GM21717 (cell line): ENCODE data around the gene CHAC2.
"Not testable (repeated sequence)": the region's sequence is repeated elsewhere in the genome, so short reads cannot be mapped to it uniquely, and the experiment has no call there.

Experiments used
- ATAC-seq: cut with Tn5 transposase; IDR thresholded peaks from one replicate; pipeline ENCODE4 v1.9.1; 2021; ENCODE audit warnings: mild to moderate bottlenecking, moderate library complexity; ENCODE audit not compliant: unreplicated experiment

The CHAC2 gene

DNA sequence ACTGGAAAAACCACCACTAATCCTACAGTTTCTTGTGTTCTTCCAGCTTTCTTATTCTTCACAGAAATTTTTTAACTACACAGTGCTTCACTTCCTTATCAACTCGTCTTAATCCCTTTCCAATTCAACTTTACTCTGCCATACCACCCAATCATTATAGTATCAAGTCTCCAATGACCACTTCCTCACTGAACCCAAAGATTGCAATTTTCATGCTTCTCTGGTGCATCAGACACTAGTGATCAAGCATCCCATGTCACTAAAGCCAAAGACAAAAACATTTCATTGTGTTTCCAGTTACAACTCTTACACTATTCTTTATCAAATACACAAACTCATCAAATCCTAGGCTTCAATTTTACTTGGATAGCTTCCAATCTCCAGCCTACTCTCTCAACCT lies 9.5 kb downstream of the CHAC2 start:
- ATAC-seq, result no peak

DNA sequence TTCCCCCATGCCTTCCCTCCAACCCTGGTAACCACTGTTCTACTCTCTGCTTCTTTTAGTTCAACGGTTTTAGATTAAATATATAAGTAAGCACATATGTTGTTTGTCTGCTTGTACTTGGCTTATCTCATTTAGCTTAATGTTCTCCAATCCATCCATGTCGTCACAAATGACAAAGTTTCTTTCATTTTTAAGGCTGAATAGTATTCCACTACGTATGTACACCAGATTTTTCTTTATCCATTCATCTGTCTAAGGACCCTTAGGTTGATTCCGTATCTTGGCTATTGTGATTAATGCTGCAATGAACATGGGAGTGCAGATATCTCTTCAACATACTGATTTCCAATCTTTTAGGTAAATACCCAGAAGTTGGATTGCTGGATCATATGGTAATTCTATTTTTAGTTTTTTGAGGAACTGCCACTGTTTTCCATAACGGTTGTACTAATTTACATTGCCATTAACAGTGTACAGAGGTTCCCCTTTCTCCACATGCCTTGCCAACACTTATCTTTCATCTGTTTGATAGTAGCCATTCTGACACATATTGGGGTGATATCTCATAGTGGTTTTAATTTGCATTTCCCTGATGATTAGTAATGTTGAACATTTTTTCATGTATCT lies 11.0 kb downstream of the CHAC2 start:
- no peak for ATAC-seq

DNA sequence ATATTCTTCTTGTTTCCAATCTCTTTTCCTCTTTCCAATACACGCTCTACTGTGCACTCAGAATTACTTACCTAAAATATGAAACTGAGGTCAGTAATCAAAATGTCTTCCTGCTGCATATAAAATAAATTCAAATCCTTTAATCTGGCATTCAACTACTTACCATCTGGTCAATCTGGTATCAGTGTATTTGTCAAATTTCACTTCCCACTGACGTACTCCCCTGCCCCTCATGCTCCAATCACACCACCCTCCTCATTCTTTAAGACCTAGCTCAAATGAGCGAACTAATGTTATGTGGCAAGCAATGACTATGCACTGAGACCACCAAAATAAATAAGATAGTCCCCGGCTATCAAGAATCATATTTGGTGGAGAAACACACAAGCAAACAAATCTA lies 12.5 kb downstream of the CHAC2 start:
- ATAC-seq, result no peak

DNA sequence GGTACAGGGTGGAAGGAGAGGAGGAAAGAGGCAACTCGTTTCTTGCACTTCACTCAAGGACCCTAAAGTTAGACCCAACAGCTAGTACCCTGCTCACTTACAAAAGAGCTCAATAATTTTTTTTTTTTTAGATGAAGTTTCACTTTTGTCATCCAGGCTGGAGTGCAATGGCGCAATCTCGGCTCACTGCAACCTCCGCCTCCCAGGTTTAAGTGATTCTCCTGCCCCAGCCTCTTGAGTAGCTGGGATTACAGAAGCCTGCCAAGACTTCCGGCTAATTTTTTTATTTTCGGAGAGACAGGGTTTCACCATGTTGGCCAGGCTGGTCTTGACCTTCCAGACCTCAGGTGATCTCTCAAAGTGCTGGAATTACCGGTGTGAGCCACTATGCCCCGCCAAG lies 15.1 kb downstream of the CHAC2 start:
- ATAC-seq, result no peak

DNA sequence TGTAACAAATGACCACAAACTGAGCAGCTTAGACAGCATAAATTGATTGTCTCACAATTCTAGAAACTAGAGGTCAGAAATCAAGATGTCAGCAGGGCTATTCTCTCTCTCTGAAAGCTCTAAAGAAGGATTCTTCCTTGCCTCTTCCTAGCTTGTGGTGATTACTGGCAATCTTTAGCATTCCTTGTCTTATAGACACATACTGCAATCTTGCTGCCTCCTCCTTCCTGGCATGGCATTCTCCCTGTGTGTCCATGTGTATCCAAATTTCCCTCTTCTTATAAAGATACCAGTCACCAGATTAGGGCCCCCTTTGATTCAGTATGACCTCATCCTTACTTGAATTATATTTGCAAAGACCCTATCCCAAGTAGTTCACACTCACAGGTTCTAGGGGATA lies 16.8 kb downstream of the CHAC2 start:
- ATAC-seq, result no peak

DNA sequence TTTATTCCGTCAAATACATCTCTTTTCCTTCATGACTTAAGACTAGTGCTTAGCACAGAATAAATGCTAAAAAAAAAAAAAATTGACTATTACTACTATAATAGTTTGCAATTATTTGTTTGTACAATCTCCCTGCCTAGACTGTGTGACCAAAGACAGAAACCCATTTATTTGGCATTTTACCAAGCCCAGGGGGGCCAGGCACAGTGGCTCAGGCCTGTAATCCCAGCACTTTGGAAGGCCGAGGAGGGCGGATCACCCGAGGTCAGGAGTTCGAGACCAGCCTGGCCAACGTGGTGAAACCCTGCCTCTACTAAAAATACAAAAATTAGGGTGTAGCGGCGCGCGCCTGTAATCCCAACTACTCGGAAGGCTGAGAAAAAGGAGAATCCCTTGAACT lies 17.8 kb downstream of the CHAC2 start:
- no peak for ATAC-seq

DNA sequence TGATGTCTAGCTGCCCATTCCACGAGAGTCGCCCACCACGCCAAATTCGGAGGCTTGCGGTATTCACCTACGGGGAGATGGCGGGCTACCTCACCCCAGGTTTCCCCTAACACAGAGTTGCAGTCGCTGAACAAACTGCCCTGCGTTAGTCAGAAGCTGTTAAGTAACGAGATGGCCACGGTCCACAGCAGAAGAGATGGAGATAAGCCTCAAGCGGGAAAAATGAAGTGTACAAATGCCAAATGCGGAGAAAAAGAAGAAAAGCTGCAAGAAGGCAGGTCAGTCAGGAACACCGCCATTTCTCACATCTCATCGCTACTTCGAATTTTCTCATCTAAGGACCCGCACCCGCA lies 18.7 kb downstream of the CHAC2 start:
- peak; percentile 18 for ATAC-seq

DNA sequence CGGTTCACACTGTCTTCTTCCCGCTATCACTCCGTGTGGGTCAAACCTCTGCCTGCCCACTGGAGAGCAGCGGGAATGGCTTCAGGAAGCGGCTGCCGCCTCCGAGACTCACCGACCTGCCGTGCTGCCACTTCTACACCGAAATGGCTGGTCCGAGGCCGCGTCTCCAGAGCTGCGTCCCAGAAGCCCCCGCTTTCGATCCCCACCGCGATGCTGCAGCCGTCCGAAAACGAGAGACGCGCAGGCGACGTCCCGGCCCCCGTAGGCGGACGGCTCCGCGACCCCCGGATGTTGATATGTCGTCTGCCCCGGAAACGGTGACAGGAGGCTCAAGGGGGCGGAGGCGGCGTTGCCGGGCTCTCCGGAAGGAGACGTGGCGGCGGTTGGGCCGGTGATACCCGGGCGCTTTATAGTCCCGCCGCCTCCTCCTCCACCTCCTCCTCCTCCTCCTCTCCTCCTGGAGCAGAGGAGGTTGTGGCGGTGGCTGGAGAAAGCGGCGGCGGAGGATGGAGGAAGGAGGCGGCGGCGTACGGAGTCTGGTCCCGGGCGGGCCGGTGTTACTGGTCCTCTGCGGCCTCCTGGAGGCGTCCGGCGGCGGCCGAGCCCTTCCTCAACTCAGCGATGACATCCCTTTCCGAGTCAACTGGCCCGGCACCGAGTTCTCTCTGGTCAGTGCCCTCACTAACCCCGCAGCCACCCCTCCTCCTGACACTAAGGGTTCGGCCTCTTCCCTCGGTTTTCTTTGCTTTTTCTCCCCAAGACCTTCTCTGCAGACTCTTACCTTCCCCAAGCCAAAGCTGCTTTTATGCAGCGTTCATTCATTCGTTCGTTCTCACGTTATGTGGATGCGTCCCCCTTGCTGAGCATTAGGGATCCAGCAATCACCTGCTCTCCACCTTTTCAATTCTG lies 19.4 kb downstream of the CHAC2 start, which contains the start of the genes ASB3 and ERLEC1:
TSS of gene ASB3 (minus strand) at position 249 of the 909 bp plus-strand sequence. CDS start 21,381 bp downstream, outside the sequence.
TSS of gene ERLEC1 (plus strand) at position 340 of the 909 bp plus-strand sequence. CDS start at position 507, 167 bp downstream.
- peak; percentile 97 for ATAC-seq

DNA sequence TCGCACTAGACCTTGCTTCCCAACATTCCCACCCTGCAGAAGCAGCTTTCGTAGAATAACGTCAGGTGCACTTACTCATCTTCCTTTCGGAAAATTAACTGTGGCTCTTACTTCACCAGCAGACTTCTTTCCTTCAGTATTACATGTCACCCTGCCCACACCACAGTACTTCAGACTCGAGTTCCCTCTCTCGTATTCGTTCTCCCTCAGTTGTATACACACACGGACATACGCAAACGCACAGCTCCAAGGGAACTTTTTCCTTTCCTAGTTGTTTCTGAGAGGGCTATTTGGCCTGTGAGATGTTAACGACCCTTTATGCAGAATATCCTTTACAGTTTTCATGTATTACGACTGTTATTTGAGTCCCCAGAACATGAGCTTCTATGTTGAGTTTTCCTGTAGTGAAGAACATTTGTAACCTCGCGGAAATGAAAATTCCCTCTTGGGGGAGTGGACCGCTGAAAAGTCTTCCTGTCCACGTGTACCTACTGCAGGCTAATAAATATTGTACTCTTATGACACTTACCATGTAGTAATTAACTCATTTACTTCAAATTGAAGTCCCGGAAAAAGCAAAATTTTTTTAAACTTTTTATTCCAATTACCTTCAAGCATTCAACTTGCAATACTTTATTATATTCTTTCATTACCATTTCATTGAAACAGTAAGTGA lies 20.1 kb downstream of the CHAC2 start:
- no peak for ATAC-seq

DNA sequence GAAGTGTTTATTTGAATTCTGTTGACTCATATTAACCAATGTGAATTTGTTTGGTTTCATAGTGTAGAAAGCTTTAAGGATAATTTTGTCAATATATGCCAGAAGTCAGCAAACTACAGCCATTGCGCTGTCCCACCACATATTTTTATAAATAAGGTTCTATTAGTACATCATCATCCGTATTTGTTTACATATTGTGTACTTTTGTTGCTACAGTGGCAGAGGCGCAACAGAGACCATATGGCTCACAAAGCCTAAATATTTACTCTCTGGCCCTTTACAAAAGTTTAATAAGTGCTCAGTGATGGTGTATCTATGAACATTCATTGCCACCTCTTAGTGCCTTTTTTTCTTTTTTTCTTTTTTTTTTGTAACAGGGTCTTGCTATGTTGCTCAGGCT lies 25.7 kb downstream of the CHAC2 start:
- no peak for ATAC-seq

DNA sequence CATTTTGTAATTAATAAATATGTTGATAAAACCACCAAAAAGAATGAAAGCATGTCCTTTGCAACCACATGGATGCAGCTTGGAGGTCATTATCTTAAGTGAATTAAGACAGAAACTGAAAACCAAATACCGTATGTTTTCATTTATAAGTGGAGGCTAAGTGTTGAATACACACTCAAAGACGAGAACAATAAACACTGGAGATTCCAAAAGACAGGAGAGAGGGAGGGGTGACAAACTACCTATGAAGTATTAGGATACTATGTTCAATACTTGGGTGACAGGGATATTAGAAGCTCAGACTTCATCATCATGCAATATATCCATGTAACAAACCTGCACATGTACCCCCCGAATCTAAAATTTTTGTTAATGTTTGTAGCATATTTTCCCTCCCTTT lies 26.2 kb downstream of the CHAC2 start:
- no peak for ATAC-seq

DNA sequence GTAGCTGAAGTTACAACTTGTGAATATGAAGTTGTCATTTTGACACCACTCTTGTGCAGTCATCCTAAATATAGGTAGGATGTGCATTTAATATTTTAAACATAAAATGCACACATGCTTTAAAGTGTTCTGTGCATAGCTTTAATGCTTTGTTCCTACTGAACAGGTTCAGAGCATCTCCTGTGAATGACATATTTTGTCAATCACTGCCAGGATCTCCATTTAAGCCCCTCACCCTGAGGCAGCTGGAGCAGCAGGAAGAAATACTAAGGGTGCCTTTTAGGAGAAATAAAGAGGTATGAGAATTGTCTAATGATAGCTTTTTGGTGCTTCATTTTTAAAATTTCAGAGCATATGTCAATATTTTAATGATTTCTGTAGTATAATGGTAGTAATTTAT lies 33.9 kb downstream of the CHAC2 start:
- no peak for ATAC-seq

DNA sequence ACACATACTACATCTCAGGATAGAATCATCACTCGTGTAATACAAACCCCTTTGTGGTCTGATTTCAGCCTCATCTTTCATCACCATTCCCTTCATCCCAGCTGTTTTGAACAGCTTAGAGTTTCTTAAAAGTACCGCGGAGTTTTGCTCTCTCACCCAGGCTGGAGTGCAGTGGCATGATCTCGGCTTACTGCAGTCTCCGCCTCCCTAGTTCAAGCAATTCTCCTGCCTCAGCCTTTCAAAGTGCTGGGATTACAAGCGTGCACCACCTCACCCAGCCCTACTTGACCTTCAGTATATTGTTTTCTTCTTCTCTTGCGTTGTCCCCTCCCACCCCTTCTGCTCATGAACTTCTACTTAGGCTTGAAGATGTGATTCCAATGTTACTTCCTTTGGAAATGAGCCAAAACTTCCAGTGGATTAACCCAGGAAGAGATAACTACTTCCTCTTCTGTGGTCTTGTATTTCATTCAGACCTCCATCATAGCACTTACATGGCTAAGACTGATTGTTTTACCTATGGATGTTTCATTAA lies 35.1 kb downstream of the CHAC2 start:
- no peak for ATAC-seq

DNA sequence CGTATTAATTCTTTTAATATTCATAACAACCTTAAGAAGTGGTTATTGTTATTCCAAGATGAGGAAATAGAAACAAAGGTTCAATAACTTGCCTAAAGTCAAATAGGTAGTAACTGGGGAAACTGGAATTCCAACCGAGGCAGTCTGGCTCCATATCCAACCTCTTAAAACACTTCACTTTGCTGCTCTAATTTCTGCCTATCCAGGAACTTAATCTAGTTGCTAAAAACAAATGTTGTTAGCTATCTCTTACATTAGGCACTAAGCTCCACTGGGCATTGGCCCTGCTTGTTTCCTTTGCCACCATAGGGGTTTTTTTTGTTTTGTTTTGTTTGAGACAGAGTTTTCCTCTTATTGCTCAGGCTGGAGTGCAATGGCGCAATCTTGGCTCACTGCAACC lies 44.0 kb downstream of the CHAC2 start:
- ATAC-seq, result no peak

DNA sequence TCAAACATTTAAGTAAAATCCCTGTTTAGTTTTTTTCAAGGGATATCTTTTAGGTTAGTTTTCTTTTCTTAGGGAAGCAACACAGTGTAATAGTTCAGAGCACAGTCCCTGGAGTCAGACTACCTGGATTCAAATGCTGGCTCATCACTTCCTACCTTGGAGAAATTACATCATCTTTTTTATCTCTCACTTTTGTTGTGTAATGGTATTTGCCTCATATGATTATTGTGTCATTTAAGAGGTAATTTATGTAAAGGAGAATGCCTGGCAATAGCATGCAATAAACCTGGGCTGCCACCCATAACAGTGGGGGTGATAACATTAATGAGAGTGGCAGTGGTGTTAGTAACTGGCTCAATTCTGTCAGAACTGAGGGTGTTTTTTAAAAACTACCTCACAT lies 45.5 kb downstream of the CHAC2 start:
- ATAC-seq, result no peak

DNA sequence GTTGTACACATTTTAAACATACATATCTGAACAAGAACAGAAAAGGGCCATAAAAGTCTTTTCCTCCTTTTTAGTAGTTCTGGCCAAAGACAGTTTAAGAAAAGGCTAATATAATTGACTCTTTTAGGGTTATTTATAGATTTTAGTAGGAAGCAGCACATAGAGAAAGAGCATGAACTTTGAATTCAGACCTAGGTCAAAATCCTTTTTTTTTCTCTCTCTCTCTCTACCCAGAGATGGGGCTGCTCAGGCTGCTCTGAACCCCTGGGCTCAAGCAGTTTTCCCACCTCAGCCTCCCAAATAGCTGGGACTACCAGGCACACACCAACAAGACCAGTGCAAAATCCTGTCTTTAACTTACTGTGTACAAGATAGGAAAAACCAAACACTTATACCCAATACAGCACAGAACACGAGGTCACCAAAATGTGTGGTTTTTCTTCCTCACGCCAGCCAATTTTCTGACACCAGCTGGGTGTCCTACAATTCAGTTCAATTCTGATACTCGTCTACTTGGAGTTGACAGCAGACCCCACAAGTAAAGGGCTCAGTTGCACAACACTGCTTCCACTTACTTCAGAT lies 51.3 kb downstream of the CHAC2 start:
- no peak for ATAC-seq

DNA sequence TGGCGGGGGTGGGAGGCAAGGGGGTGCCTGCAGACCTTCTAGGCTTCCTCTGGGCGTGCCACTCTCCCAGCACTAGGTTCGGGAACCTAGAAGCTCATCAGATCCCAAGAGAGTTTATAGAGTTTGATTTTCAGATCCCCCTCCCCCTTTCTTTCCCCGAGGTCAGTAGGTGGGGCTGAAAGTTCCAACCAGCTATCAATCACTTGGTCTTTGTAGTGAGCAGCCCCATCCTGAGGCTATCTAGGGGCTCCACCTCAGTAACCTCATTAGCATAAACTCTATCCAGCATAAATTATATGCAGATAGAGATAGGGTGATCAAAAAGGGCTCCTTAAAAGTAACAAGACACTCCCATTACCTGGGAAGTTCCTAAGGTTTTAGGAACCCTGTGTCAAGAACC lies 52.0 kb downstream of the CHAC2 start:
- ATAC-seq, result no peak

DNA sequence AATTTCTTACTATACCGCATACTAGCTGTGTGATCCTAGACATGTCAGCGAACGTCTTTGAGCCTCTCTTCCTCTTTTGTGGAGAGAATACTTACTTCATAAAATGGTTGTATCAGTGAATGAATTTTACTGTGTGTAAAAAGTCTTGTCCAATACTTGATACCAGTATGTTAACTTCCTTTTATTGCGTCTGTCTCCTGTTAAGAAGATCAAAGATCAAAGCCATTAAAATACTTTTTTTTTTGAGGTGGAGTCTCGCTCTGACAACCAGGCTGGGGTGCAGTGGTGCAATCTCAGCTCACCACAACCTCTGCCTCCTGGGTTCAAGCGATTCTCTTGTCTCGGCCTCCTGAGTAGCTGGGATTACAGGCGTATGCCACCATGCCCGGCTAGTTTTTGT lies 52.4 kb downstream of the CHAC2 start:
- ATAC-seq, result no peak

DNA sequence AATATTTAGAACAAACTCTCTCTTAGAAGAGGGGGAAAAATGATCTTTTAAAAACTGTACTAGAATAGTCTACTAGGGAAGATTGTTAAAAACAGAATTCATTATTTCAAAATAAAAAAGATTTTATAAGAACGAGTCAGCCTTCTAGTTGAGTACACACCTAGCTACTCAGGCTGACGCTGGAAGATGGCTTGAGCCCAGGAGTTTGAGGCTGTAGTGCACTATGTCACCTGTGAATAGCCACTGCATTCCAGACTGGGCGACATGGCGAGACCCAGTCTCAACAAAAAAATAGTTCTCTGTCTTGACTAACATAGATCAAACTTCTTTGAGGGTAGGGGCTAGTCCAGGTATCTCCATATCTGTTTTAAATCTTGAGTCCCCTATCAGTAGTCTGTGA lies 53.1 kb downstream of the CHAC2 start:
- ATAC-seq, result no peak

DNA sequence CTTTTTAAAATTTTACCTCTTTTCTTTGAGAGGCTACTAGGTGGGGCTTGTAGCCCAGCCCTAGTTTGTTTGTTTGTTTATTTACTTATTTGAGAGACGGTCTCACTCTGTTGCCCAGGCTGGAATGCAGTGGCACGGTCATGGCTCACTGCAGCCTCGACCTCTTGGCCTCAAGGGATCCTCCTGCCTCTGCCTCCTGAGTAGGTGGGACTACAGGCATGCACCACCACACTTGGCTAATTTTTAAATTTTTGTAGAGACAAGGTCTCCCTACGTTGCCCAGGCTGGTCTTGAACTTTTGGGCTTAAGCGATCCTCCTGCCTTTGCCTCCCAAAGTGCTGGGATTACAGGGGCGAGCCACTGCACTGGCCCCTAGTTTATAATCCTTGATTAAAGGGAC lies 54.2 kb downstream of the CHAC2 start:
- no peak for ATAC-seq

DNA sequence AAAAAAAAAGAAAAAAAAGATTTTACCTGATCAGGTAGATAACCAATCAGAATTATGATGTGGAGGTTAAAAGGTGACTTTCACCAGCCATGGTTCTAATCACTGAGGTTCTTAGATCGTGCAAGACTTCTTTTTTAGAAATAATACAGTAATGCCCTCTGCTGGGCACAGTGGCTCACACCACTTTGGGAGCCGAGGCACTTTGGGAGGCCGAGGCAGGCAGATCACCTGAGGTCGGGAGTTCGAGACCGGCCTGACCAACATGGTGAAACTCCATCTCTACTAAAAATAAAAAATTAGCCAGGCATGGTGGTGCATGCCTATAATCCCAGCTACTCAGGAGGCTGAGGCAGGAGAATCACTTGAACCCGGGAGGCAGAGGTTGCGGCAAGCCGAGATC lies 56.0 kb downstream of the CHAC2 start:
- not testable (repeated sequence) for ATAC-seq
